ENCODE measurements around the gene TRAK2. TPM values are rescaled to one million over a fixed set of nuclear protein-coding genes. Genes with fewer than 3 reads are reported as not detected.
A peak's percentile ranks its signal among the peaks of the same experiment; 100 is the strongest.
"Not testable (repeated sequence)": the region's sequence is repeated elsewhere in the genome, so short reads cannot be mapped to it uniquely, and the experiment has no call there.

TRAK2 gene
- total RNA-seq (10 to 100 TPM; 31.4 to 40.7 TPM), total RNA-seq (141 to 185 reads per million in 2 donors)

- peak; percentile 92 for ATAC-seq
- H3K9me3 ChIP-seq (ENCODE audit: control insufficient read depth, low read length, poor library complexity, severe bottlenecking) = no peaks in the 10 kb centered on the region
- no peaks in the 10 kb centered on the region for H3K27me3 Mint-ChIP-seq
- H3K4me1 Mint-ChIP-seq = peaks cover 30% of the 10 kb centered on the region
- peak within 1 kb of the TSS; percentile 99 for H3K4me3 Mint-ChIP-seq
- H3K36me3 Mint-ChIP-seq (ENCODE audit: low read depth) = peaks cover 3% of the 10 kb centered on the region
- peak within 1 kb of the TSS; percentile 91 for H3K27ac Mint-ChIP-seq
- peak; percentile 89 to 95 (median 91) for DNase-seq
These were observed at the start of gene TRAK2, which contains the start of gene STRADB for GRCh38 chr2:201451292-201452057. TRAK2 (minus strand) TSS chr2:201451458; CDS start chr2:201420507, 30,951 bp downstream. STRADB (plus strand) TSS chr2:201451740; CDS start chr2:201454841, 3,101 bp downstream.

GRCh38 chr2:201500534-201500933 lies 49.3 kb upstream of the TRAK2 start:
- H3K36me3 Mint-ChIP-seq (ENCODE audit: low read depth) = no peaks in the 10 kb centered on the region

GRCh38 chr2:201496785-201497184 lies 45.5 kb upstream of the TRAK2 start:
- no peak overlapping the region for H3K4me3 Mint-ChIP-seq
- ATAC-seq (no peak), DNase-seq (no peak)
- no peaks in the 10 kb centered on the region for H3K36me3 Mint-ChIP-seq (ENCODE audit: low read depth)
- no peak overlapping the region for H3K27ac Mint-ChIP-seq
- peaks cover 5% of the 10 kb centered on the region for H3K27me3 Mint-ChIP-seq
- no peaks in the 10 kb centered on the region for H3K4me1 Mint-ChIP-seq
- H3K9me3 ChIP-seq (ENCODE audit: control insufficient read depth, low read length, poor library complexity, severe bottlenecking) = peaks cover 2% of the 10 kb centered on the region

More at GRCh38 chr2:201500534-201500933, 49.3 kb upstream of the TRAK2 start:
- no peak overlapping the region for H3K4me3 Mint-ChIP-seq
- H3K27me3 Mint-ChIP-seq = no peaks in the 10 kb centered on the region
- H3K4me1 Mint-ChIP-seq = no peaks in the 10 kb centered on the region
- ATAC-seq (no peak), DNase-seq (no peak)
- H3K27ac Mint-ChIP-seq = no peak overlapping the region
- peaks cover 2% of the 10 kb centered on the region for H3K9me3 ChIP-seq (ENCODE audit: control insufficient read depth, low read length, poor library complexity, severe bottlenecking)

GRCh38 chr2:201490291-201490690 lies 39.0 kb upstream of the TRAK2 start:
- Mint-ChIP-seq H3K4me3 (no peak overlapping the region), H3K27me3 (peaks cover 5% of the 10 kb centered on the region), H3K27ac (no peak overlapping the region), H3K36me3 (ENCODE audit: low read depth) (peaks cover 2% of the 10 kb centered on the region), H3K4me1 (peaks cover 2% of the 10 kb centered on the region)
- no peak for ATAC-seq
- DNase-seq = no peak
- H3K9me3 ChIP-seq (ENCODE audit: control insufficient read depth, low read length, poor library complexity, severe bottlenecking) = no peaks in the 10 kb centered on the region

GRCh38 chr2:201484805-201485204 lies 33.5 kb upstream of the TRAK2 start:
- Mint-ChIP-seq H3K27ac (no peak overlapping the region), H3K4me1 (peaks cover 2% of the 10 kb centered on the region), H3K27me3 (no peaks in the 10 kb centered on the region), H3K4me3 (no peak overlapping the region), H3K36me3 (ENCODE audit: low read depth) (peaks cover 2% of the 10 kb centered on the region)
- DNase-seq (no peak), ATAC-seq (no peak)
- H3K9me3 ChIP-seq (ENCODE audit: control insufficient read depth, low read length, poor library complexity, severe bottlenecking) = no peaks in the 10 kb centered on the region

GRCh38 chr2:201483758-201484157 lies 32.5 kb upstream of the TRAK2 start:
- not testable (repeated sequence) for ATAC-seq; H3K4me1 Mint-ChIP-seq; H3K4me3 Mint-ChIP-seq; H3K27me3 Mint-ChIP-seq; H3K36me3 Mint-ChIP-seq (ENCODE audit: low read depth); DNase-seq; H3K9me3 ChIP-seq (ENCODE audit: control insufficient read depth, low read length, poor library complexity, severe bottlenecking); H3K27ac Mint-ChIP-seq

GRCh38 chr2:201483342-201483741 lies 32.1 kb upstream of the TRAK2 start:
- no peak for DNase-seq
- H3K27me3 Mint-ChIP-seq = no peaks in the 10 kb centered on the region
- peaks cover 2% of the 10 kb centered on the region for H3K4me1 Mint-ChIP-seq
- no peaks in the 10 kb centered on the region for H3K9me3 ChIP-seq (ENCODE audit: control insufficient read depth, low read length, poor library complexity, severe bottlenecking)
- ATAC-seq = no peak
- H3K27ac Mint-ChIP-seq = no peak overlapping the region
- no peak overlapping the region for H3K4me3 Mint-ChIP-seq
- H3K36me3 Mint-ChIP-seq (ENCODE audit: low read depth) = peaks cover 2% of the 10 kb centered on the region

- peaks cover 2% of the 10 kb centered on the region for H3K36me3 Mint-ChIP-seq (ENCODE audit: low read depth)
- no peak overlapping the region for H3K27ac Mint-ChIP-seq
- no peak for DNase-seq
- peaks cover 2% of the 10 kb centered on the region for H3K4me1 Mint-ChIP-seq
- H3K9me3 ChIP-seq (ENCODE audit: control insufficient read depth, low read length, poor library complexity, severe bottlenecking) = no peaks in the 10 kb centered on the region
- H3K27me3 Mint-ChIP-seq = no peaks in the 10 kb centered on the region
- ATAC-seq = no peak
- H3K4me3 Mint-ChIP-seq = no peak overlapping the region
These were observed 31.3 kb upstream of the TRAK2 start for GRCh38 chr2:201482543-201482942.

GRCh38 chr2:201472411-201472810 lies 21.2 kb upstream of the TRAK2 start:
- H3K9me3 ChIP-seq (ENCODE audit: control insufficient read depth, low read length, poor library complexity, severe bottlenecking) = no peaks in the 10 kb centered on the region
- H3K27me3 Mint-ChIP-seq = no peaks in the 10 kb centered on the region
- no peak overlapping the region for H3K27ac Mint-ChIP-seq
- peaks cover 15% of the 10 kb centered on the region for H3K36me3 Mint-ChIP-seq (ENCODE audit: low read depth)
- ATAC-seq (no peak), DNase-seq (no peak)
- H3K4me1 Mint-ChIP-seq = peaks cover 5% of the 10 kb centered on the region
- no peak overlapping the region for H3K4me3 Mint-ChIP-seq

- no peak for ATAC-seq
- Mint-ChIP-seq H3K36me3 (ENCODE audit: low read depth) (peaks cover 15% of the 10 kb centered on the region), H3K27me3 (no peaks in the 10 kb centered on the region), H3K4me3 (no peak overlapping the region), H3K4me1 (peaks cover 5% of the 10 kb centered on the region), H3K27ac (no peak overlapping the region)
- no peak for DNase-seq
- H3K9me3 ChIP-seq (ENCODE audit: control insufficient read depth, low read length, poor library complexity, severe bottlenecking) = no peaks in the 10 kb centered on the region
These were observed 20.6 kb upstream of the TRAK2 start for GRCh38 chr2:201471732-201472393.

GRCh38 chr2:201470821-201471731 lies 19.8 kb upstream of the TRAK2 start:
- H3K4me3 Mint-ChIP-seq = no peak overlapping the region
- peaks cover 5% of the 10 kb centered on the region for H3K4me1 Mint-ChIP-seq
- H3K9me3 ChIP-seq (ENCODE audit: control insufficient read depth, low read length, poor library complexity, severe bottlenecking) = no peaks in the 10 kb centered on the region
- no peaks in the 10 kb centered on the region for H3K27me3 Mint-ChIP-seq
- DNase-seq (no peak), ATAC-seq (no peak)
- peaks cover 15% of the 10 kb centered on the region for H3K36me3 Mint-ChIP-seq (ENCODE audit: low read depth)
- H3K27ac Mint-ChIP-seq = no peak overlapping the region

GRCh38 chr2:201467666-201468065 lies 16.4 kb upstream of the TRAK2 start:
- Mint-ChIP-seq H3K27me3 (no peaks in the 10 kb centered on the region), H3K36me3 (ENCODE audit: low read depth) (peaks cover 23% of the 10 kb centered on the region), H3K4me1 (peaks cover 8% of the 10 kb centered on the region), H3K27ac (no peak overlapping the region), H3K4me3 (no peak overlapping the region)
- H3K9me3 ChIP-seq (ENCODE audit: control insufficient read depth, low read length, poor library complexity, severe bottlenecking) = no peaks in the 10 kb centered on the region
- DNase-seq (no peak), ATAC-seq (no peak)

Data from T-helper 17 cell (primary cell).